Gastrocnemius medialis (tissue), 4 donors: ENCODE measurements around the gene CHST8. TPM values are rescaled to one million over a fixed set of nuclear protein-coding genes. Genes with fewer than 3 reads are reported as not detected.

Experiments used
- ATAC-seq, 2 donors: fragments of 150-250 bp; one replicate each; pipeline ENCODE4 v1.9.1; 2016
- DNase-seq, 2 donors: peaks; one replicate each; pipeline ENCODE4 v3.0.0-alpha.2; 2019
- H3K27ac ChIP-seq, 4 donors: fragments of 200-600 bp; sonication (generic); 1 replicate in 1 of 4; 2 replicates in 3 of 4; pipeline ENCODE4 v1.5.1; 2016 to 2018; ENCODE audit warnings: mild to moderate bottlenecking in 2 of 4, moderate library complexity in 1 of 4
- H3K27me3 ChIP-seq, 3 donors: fragments of 200-600 bp; sonication (generic) in 2 of 3; 1 replicate in 1 of 3; 2 replicates in 2 of 3; pipeline versions ENCODE4 v1.5.1 to v1.6.0; 2016 to 2019; ENCODE audit warnings: mild to moderate bottlenecking in 1 of 3, moderate library complexity in 1 of 3
- H3K36me3 ChIP-seq, 2 donors: fragments of 200-600 bp; sonication (generic) in 1 of 2; one replicate each; pipeline ENCODE4 v1.5.1; 2017 to 2018
- H3K4me1 ChIP-seq, 2 donors: fragments of 200-600 bp; sonication (generic) in 1 of 2; one replicate each; pipeline ENCODE4 v1.5.1; 2016 to 2017; ENCODE audit warnings: mild to moderate bottlenecking in 2 of 2
- H3K4me3 ChIP-seq, 4 donors: fragments of 200-600 bp; sonication (generic) in 3 of 4; 1 replicate in 1 of 4; 2 replicates in 3 of 4; pipeline ENCODE4 v1.5.1; 2016 to 2019; ENCODE audit warnings: mild to moderate bottlenecking in 2 of 4
- H3K9me3 ChIP-seq, 3 donors: fragments of 200-600 bp; sonication (generic) in 2 of 3; 1 replicate in 1 of 3; 2 replicates in 2 of 3; pipeline ENCODE4 v1.5.1; 2016 to 2019
- CTCF ChIP-seq, 5 experiments: fragments of 450-650 bp in 3 of 5; fragments of 200-600 bp in 2 of 5; sonication (generic) in 2 of 5; IDR thresholded peaks in 4 of 5; conservative IDR thresholded peaks in 1 of 5; 1 replicate in 4 of 5; 2 replicates in 1 of 5; pipeline ENCODE4 v1.5.1; 2016 to 2019; ENCODE audit warnings: antibody characterized with exemption in 5 of 5, mild to moderate bottlenecking in 3 of 5, moderate library complexity in 3 of 5
- POLR2A ChIP-seq, 2 donors: fragments of 450-650 bp; IDR thresholded peaks; one replicate each; pipeline ENCODE4 v1.6.1; 2017; ENCODE audit warnings: antibody characterized with exemption in 2 of 2, mild to moderate bottlenecking in 2 of 2, moderate library complexity in 2 of 2
- in situ Hi-C, 4 donors: fragments of 200-750 bp; cut with MboI; loops; one replicate each; pipeline versions ENCODE4 v1.15.0 to v1.8.0; 2017; ENCODE audit warnings: low sequenced_read_pairs in 4 of 4
- intact Hi-C: fragments of 100-400 bp; cut with DNase I; formaldehyde crosslinking; loops from one replicate; pipeline ENCODE4 v1.15.1; 2023; ENCODE audit warnings: low total_unique reads
- total RNA-seq, 4 donors: library from RNA; depleted of rRNA; stranded (reverse); fragments of >200 nt; gene quantifications; one replicate each; pipeline versions ENCODE4 v1.1.0 to v1.2.3, GENCODE V29; 2016

Gene CHST8
- total RNA-seq, 4 donors from 2014 or later, result 0.29 to 0.46 TPM; not detected in 2

DNA sequence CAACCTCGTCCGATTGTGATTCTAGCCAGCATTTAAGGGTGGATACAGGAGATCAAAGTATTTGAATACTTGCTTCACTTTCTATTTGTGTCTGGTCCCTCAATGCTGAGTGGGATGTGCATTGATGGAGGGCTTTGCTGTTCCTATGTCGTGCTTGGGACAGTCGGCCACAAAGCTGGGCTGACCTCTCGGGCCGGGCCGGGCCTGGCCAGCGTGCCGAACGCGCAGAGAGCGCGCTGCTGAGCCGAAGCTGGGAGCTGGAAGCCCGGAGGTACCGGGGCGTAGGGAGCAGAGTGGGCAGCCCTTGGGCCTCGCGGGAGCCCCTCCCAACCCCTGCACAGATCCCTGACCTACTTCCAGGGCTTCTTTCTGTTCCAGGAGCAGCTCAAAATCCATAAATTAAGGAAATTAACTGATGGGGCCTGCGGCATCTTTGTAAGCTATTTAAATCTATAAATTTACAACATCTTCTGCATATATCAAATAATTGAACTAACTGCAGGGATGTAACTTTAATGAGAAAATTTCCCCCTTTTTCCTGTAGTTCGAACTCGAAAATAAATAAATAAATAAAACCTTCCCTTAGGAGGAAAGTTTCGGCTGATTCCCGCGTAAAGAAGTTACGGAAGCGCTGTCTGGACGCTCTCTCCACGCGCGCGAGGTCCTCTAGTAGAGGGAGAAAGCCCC lies 173.1 kb downstream of the CHST8 start:
- Histone ChIP-seq H3K27ac (peak overlapping the region; percentile 80 to 82 (median 80)), H3K4me3 (peak overlapping the region; percentile 67 to 81 (median 72)), H3K36me3 (no peaks in the 10 kb centered on the region), H3K9me3 (no peaks in the 10 kb centered on the region), H3K27me3 (peaks cover 6 to 12% (median 9%) of the 10 kb centered on the region in 3 donors), H3K4me1 (peaks cover 0 to 19% of the 10 kb centered on the region in 2 donors)
- intact Hi-C loops, result loop anchor here (5.0 kb wide), 1 partner anchor 302 kb away; no protein-coding TSS in a partner anchor
- TF ChIP-seq POLR2A (IDR thresholded peaks at IDR 0.05) (no peak), CTCF (IDR thresholded peaks at IDR 0.05 in 4 of 5, conservative IDR thresholded peaks at IDR 0.05 in 1 of 5) (no peak)
- no peak for DNase-seq
- ATAC-seq, result no peak
- in situ Hi-C loops, result loop anchor here in 2 of 4 donors (25.0 kb wide), 2 partner anchors 192 to 292 kb away; no protein-coding TSS in a partner anchor

DNA sequence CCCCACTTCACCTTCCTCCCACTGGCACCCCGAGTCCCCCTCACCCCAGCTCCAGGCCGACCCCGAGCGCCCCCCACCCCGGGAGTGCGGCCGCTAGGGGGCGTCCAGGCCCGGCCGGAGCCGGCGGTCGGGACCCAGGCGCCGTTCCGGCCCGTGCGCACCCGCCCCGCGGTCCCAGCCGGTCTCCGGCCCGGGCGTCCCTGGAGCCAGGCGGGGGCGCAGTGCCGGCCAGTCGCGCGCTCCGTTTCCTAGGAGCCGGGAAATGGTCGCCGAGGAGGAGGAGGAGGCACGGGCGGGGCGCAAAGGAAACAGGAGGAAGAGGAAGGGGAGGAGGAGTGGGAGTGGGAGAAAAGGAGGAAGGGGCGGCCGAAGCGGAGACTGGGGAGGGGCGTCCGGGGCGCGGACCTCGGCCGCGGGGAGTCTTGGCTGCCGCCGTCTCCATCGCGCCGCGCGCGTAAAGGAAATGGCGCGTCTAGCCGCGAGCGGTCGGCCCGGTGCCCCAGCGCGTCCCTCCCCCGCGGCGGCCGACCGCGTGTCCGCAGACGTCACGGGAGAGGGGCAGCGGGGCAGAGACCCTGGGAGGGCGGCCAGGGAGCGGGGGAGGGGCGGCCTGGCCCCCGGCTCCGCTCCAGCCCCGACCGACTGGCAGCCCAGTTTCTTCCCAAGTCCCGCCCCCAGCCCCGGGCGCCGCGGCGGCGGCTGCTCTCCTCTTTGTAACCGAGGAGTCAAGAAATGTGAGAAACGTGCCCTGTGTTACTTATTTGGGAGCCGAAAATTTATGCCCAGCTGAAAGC lies 173.8 kb downstream of the CHST8 start:
- intact Hi-C loops, result loop anchor here (5.0 kb wide), 1 partner anchor 302 kb away; no protein-coding TSS in a partner anchor
- DNase-seq (peak in 1 of 2 donors; percentile 11), ATAC-seq (peak; percentile 54 to 55)
- in situ Hi-C loops, result loop anchor here in 2 of 4 donors (25.0 kb wide), 2 partner anchors 192 to 292 kb away; no protein-coding TSS in a partner anchor
- H3K27me3 ChIP-seq, result peaks cover 6 to 12% (median 7%) of the 10 kb centered on the region in 3 donors
- peaks cover 0 to 19% of the 10 kb centered on the region in 2 donors for H3K4me1 ChIP-seq
- peak; percentile 53 to 81 (median 77) for TF ChIP-seq CTCF (IDR thresholded peaks at IDR 0.05 in 4 of 5, conservative IDR thresholded peaks at IDR 0.05 in 1 of 5)
- TF ChIP-seq POLR2A (IDR thresholded peaks at IDR 0.05), result peak; percentile 39 to 63
- H3K9me3 ChIP-seq, result no peaks in the 10 kb centered on the region
- H3K27ac ChIP-seq, result peak overlapping the region; percentile 80 to 82 (median 80)
- peak overlapping the region; percentile 67 to 81 (median 72) for H3K4me3 ChIP-seq
- H3K36me3 ChIP-seq, result no peaks in the 10 kb centered on the region

GRCh38 chr19:33796164-33796875 lies 174.6 kb downstream of the CHST8 start, which contains the start of gene KCTD15:
Gene KCTD15, plus strand, starts transcription at chr19:33796870. Its CDS starts 3,585 bp downstream, at chr19:33800455.
- intact Hi-C loops (loop anchor here (5.0 kb wide), 1 partner anchor 301 kb away; no protein-coding TSS in a partner anchor), in situ Hi-C loops (loop anchor here in 2 of 4 donors (25.0 kb wide), 2 partner anchors 191 to 291 kb away; no protein-coding TSS in a partner anchor)
- DNase-seq (no peak), ATAC-seq (peak; percentile 32 to 34)
- H3K9me3 ChIP-seq, result no peaks in the 10 kb centered on the region
- H3K27ac ChIP-seq, result peak within 1 kb of the TSS; percentile 80 to 82 (median 80)
- peaks cover 0 to 19% of the 10 kb centered on the region in 2 donors for H3K4me1 ChIP-seq
- peak within 1 kb of the TSS; percentile 67 to 81 (median 72) for H3K4me3 ChIP-seq
- H3K27me3 ChIP-seq, result peaks cover 6 to 12% (median 6%) of the 10 kb centered on the region in 3 donors
- no peaks in the 10 kb centered on the region for H3K36me3 ChIP-seq
- TF ChIP-seq POLR2A (IDR thresholded peaks at IDR 0.05) (no peak), CTCF (IDR thresholded peaks at IDR 0.05 in 4 of 5, conservative IDR thresholded peaks at IDR 0.05 in 1 of 5) (no peak)
